Measurements from ENCODE around the gene PEX11A. TPM values are rescaled to one million over a fixed set of nuclear protein-coding genes. Genes with fewer than 3 reads are reported as not detected.

The PEX11A gene
- total and polyA plus RNA-seq, 2 of the 8 experiments (the other 6 are each of a cell fraction or from before 2014, with no cell fraction given): 2.9 to 3.0 TPM

- no peak for DNase-seq (ENCODE audit: low read depth in 1 of 2, low spot score in 2 of 2)
- no peak overlapping the region for H2BK15ac ChIP-seq (ENCODE audit: low read length)
- no peaks in the 10 kb centered on the region for H3K79me1 ChIP-seq (ENCODE audit: low read depth, low read length)
- H2AFZ ChIP-seq (ENCODE audit: low read length): no peak overlapping the region
- no peak overlapping the region for H3K14ac ChIP-seq (ENCODE audit: insufficient read length)
- FAIRE-seq: no peak
- no peak overlapping the region for H3K9ac ChIP-seq (replicated peaks in 1 of 4; ENCODE audit: extremely low read depth in 1 of 4, low read depth in 3 of 4, low read length in 3 of 4)
- H2BK12ac ChIP-seq (ENCODE audit: low read depth, low read length): no peak overlapping the region
- H2BK120ac ChIP-seq (replicated peaks; ENCODE audit: low read depth, low read length): no peak overlapping the region
- H4K8ac ChIP-seq (ENCODE audit: extremely low read depth, insufficient read depth, low read length): no peak overlapping the region
- no peak overlapping the region for H3K18ac ChIP-seq (ENCODE audit: extremely low read depth, low read length)
- H3K27ac ChIP-seq (ENCODE audit: low read depth, low read length): no peak overlapping the region
- no peak overlapping the region for H2BK5ac ChIP-seq (ENCODE audit: low read depth, low read length)
- no peaks in the 10 kb centered on the region for H3K36me3 ChIP-seq (ENCODE audit: control insufficient read depth in 2 of 4, insufficient read depth in 4 of 4, low read length in 3 of 4)
- POLR2A ChIA-PET (ENCODE audit: partially characterized antibody): no interaction called here
- H3K23ac ChIP-seq (ENCODE audit: insufficient read length): no peak overlapping the region
- H4K20me1 ChIP-seq (replicated peaks in 1 of 2; ENCODE audit: control insufficient read depth in 1 of 2, insufficient read depth in 2 of 2, low read length in 2 of 2): no peaks in the 10 kb centered on the region
- H3K23me2 ChIP-seq (ENCODE audit: low read depth, low read length): peaks cover 9% of the 10 kb centered on the region; the same call in 1 of the 2 replicates
- no peak overlapping the region for H3K4ac ChIP-seq (replicated peaks; ENCODE audit: insufficient read length, low read depth, low read length)
- no peak overlapping the region for H4K5ac ChIP-seq (ENCODE audit: insufficient read length, low read depth, low read length)
- no peak overlapping the region for H4K91ac ChIP-seq (replicated peaks; ENCODE audit: insufficient read length, low read length)
- peaks cover 0 to 3% (median 0%) of the 10 kb centered on the region in 4 experiments; a peak in 3 of 7 replicates for H3K27me3 ChIP-seq (replicated peaks in 1 of 4; ENCODE audit: control insufficient read depth in 3 of 4, extremely low read depth in 1 of 4, insufficient read depth in 3 of 4, low read length in 3 of 4)
- CTCF ChIA-PET (ENCODE audit: partially characterized antibody): interaction anchor here (2.1 kb wide), 1 partner anchor 14 kb away, joined by 7 read pairs; no protein-coding TSS in a partner anchor
- H3K4me3 ChIP-seq (ENCODE audit: extremely low read depth in 1 of 4, insufficient read depth in 2 of 4, low read depth in 3 of 4, low read length in 4 of 4): no peak overlapping the region
- no peak overlapping the region for H2BK20ac ChIP-seq (ENCODE audit: low read length)
- H3K79me2 ChIP-seq (ENCODE audit: control insufficient read depth in 1 of 2, insufficient read depth in 2 of 2, low read length in 2 of 2): no peaks in the 10 kb centered on the region
- no peak overlapping the region for H3K56ac ChIP-seq (replicated peaks; ENCODE audit: insufficient read length, low read depth, low read length)
- no peak overlapping the region for H3K4me2 ChIP-seq (ENCODE audit: insufficient read depth in 1 of 2, low read depth in 2 of 2, low read length in 2 of 2)
- no peaks in the 10 kb centered on the region for H3K4me1 ChIP-seq (replicated peaks in 1 of 4; ENCODE audit: control insufficient read depth in 3 of 4, insufficient read depth in 4 of 4, low read length in 3 of 4)
- no peaks in the 10 kb centered on the region for H3K9me3 ChIP-seq (ENCODE audit: insufficient read depth in 2 of 2, low read depth in 1 of 2, low read length in 1 of 2)
- no peak overlapping the region for H2AK5ac ChIP-seq (ENCODE audit: low read depth, low read length)
- TF ChIP-seq EP300 (IDR thresholded peaks at IDR 0.05; ENCODE audit: borderline replicate concordance in 1 of 2, low read depth in 2 of 2, low read length in 2 of 2): no peak
- TF ChIP-seq CHD2 (IDR thresholded peaks at IDR 0.05; ENCODE audit: low read length): no peak
- TF ChIP-seq BCL11A (IDR thresholded peaks at IDR 0.05; ENCODE audit: low read depth in 2 of 2, low read length in 2 of 2): no peak
- TF ChIP-seq EGR1 (IDR thresholded peaks at IDR 0.05; ENCODE audit: borderline replicate concordance, low read depth, low read length): no peak
- no peak for TF ChIP-seq HDAC2 (IDR thresholded peaks at IDR 0.05; ENCODE audit: borderline replicate concordance in 1 of 2, low read depth in 2 of 2, low read length in 2 of 2)
- TF ChIP-seq SRF (IDR thresholded peaks at IDR 0.05; ENCODE audit: low read depth, low read length): no peak
These were observed 4.0 kb downstream of the PEX11A start for GRCh38 chr15:89686522-89686921.
